GM21526 (cell line): ENCODE data around the gene RHEBL1.

Experiments used
- ATAC-seq: cut with Tn5 transposase; IDR thresholded peaks from one replicate; pipeline ENCODE4 v1.9.1; 2021; ENCODE audit warnings: moderate library complexity; ENCODE audit not compliant: unreplicated experiment, low FRiP score

Gene RHEBL1

GRCh38 chr12:49038291-49038955 is 31.4 kb downstream of the RHEBL1 start:
- ATAC-seq, result no peak

DNA sequence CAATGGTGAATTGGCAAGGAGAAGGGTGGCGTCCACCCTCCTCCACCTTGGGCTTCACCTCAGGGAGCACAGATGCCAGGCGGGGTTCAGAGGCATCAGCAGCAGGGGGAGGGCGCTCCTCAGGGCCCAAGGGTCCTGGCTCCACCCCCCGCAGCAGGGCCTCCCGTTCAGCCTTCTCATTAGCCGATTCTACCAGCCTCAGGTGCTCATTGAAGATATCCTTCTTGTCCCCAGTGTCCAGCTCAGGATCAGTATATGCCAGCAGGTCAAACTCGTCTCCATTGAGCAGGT is 31.9 kb downstream of the RHEBL1 start:
- ATAC-seq, result no peak

- ATAC-seq, result no peak
Measured at GRCh38 chr12:49037111-49037946, 32.5 kb downstream of the RHEBL1 start.

GRCh38 chr12:49036029-49036428 is 33.8 kb downstream of the RHEBL1 start:
- no peak for ATAC-seq

GRCh38 chr12:49034286-49034622 is 35.5 kb downstream of the RHEBL1 start:
- ATAC-seq, result no peak

DNA sequence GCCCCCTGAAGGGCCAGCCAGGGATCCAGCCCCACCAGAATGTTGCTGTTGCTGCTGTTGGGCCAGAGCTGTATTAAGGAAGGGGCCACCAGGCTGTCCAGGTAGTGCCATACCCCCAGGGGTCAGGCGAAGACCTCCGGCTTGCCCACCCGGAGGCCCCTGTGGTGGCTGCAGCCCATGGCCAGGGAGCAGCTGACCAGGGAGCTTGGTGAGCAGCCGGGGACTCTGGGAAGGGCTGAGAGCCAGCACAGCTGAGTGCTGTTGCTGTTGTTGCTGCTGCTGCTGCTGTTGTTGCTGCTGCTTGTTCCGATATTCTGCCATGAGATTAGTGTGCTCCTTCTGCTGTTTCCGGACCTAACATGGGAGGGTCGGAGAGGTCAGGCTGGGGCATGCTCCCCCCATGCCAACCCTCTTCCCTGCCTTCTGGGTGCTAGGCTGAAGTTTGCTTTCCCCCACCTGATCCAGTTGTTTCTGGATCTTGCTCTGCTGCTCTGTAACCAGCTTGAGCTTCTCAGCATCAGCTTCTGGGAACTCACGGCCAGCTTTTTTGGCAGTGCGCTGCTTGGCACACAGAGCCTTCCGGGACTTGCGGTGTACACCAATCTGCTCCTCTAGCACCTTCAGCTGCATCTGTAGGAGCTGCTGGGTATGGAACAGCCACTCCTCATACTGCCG is 36.0 kb downstream of the RHEBL1 start:
- ATAC-seq, result no peak

DNA sequence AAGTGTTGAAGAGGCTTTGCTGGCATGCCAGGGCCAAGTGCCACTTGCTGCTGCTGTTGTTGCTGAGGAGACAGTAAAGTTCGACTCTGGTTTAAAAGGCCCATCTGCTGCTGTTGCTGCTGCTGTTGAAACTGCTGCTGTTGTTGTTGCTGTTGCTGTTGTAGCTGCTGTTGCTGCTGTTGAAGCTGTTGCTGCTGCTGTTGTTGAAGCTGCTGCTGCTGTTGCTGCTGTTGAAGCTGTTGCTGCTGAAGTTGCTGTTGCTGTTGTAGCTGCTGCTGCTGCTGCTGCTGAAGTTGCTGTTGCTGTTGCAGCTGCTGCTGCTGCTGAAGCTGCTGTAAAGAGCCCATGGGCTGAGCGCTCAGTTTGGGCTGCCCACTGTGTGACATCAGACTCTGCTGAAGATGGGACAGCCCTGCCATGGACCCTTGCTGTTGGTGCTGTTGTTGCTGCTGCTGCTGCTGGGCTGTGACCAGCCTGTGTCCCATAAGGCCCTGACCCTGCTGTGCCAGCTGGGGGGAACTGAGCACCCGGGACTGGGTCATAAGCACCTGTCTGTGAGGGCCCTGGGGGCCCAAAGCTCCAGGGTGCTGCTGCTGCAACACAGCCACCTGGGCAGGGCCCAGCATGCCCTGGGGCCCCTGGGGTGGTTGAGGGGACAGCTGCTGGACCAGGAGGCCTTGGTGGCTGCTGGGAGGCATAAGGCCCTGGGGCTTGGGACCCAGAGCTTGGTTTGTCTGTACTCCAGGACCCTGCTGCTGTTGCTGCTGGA is 36.9 kb downstream of the RHEBL1 start:
- no peak for ATAC-seq

DNA sequence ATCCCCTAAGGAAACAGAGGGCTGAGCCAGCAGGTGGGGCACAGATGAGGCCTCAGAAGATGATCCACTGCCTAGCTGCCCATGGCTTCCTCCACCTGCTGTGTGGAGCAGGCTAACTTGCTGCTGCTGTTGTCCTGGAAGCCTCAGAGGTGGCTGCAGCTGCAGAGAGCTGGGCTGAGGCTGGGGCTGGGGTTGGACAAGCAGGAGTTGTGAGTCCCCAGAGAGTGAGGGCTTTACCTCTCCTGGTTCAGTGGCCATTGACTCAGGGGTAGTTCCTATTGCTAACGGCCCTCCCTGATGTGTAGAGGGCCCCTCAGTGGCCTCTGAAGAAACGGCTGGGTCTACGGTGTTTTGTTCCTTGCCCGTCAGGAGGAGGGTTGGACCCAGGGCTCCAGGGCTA is 37.5 kb downstream of the RHEBL1 start:
- no peak for ATAC-seq

DNA sequence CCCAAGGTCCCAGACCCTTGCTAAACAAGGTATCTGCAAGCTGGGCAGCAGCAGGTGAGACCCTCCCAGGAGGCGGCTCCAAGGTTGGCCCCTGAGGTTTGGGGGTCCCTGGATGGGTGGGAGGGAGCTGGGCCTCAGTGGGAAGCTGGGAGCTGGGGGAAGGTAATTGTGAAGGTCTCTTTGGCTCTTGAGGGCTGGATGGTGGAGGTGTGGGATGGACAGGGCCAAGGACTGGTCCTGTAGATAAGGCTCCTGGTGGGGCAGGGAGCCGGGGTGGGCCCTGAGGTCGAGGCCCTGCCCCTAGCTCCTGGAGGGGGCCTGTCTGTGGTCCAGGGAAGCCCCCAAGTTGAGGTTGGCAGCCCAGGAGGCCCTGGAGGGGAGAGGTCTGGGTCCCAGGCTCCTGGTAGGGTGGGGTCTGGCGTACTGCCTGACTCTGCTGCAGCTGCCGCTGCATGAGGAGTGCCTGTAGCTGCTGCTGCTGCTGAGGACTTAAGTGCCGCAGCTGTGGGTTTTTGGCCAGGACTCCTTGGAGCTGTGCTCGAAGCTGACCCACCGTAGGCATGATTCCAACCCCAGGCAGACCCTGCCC is 38.1 kb downstream of the RHEBL1 start:
- no peak for ATAC-seq

DNA sequence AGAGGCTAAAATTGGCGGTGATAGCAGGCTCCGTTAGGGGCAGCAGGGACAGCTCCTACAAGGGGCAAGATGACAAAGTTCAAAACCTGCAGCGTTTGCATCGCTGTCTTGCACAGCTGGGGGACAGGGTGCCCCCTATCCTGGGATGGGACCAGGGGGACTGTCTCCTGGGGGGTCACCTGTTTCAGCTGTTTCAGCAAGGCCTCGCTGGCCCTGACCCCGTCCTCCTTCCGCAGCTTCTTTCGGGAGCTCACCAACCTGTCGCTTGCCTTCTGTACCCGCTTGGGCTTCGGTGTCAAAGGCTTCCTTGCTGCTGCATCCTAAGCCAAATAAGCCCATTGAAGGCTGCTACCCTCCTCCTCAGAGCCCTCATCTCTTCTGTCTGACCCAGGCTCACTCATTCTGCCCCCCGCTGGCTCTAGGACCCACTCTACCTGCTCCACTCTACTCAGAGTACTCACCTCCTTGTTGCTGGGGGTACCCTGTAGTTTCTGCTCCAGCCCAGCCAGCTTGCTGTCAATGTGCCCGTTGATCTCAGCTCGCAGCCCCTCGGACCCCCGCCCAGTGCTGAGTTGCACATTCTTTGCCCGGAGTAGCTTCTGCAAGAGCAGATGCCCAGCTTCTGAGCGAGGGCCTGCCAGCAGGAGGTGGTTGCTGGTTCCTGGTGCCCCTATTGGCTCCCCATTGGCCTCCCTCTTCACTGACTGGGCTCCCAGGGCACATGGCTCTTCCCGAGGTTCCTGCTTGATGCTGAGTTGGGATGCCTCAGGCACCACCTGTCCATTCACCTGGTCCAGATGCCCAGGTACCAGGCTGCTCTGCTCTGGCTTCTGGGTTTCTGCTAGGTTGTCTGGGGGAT is 38.8 kb downstream of the RHEBL1 start:
- ATAC-seq, result no peak

- no peak for ATAC-seq
Measured at GRCh38 chr12:49030119-49030518, 39.7 kb downstream of the RHEBL1 start.

- no peak for ATAC-seq
Measured at GRCh38 chr12:49028666-49029275, 41.0 kb downstream of the RHEBL1 start.

DNA sequence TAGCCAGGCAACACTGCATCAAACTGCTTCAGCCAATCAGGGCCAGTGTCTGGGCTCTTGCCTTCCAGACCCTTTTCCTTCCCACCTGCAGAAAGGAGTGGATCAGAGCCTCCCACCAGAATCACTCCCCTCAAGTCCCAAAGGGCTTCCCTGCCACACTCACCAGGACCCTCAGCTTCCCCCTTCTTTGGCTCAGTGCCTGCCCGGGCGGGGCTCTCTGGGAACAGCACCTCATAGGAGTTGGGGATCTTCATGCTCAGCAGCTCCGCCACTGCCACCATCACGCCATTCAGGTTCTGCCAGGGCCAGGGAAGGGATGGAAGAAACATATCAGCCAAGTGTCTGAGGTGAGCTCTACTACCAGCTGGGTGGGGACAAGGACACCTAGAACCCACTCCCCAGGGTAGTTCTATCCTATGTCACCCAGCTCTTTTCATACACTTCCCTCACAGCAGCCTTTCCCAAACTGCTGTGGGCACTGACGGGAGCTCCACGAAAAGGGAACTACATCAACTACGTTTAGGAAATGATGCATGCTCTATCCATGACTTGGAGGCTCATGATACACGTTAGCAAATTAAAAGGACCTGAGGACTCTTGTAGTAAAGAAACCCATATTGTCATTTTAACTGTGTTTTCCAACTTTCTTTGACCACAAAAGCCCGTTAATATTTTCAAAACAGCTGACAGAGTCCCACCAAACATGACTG is 41.8 kb downstream of the RHEBL1 start:
- no peak for ATAC-seq

GRCh38 chr12:49026678-49027480 is 42.9 kb downstream of the RHEBL1 start:
- no peak for ATAC-seq

- ATAC-seq, result no peak
Measured at GRCh38 chr12:49026101-49026500, 43.7 kb downstream of the RHEBL1 start.

- ATAC-seq, result no peak
Measured at GRCh38 chr12:49025463-49025862, 44.3 kb downstream of the RHEBL1 start.

- ATAC-seq, result no peak
Measured at GRCh38 chr12:49024543-49024942, 45.2 kb downstream of the RHEBL1 start.

GRCh38 chr12:49023812-49024211 is 46.0 kb downstream of the RHEBL1 start:
- no peak for ATAC-seq
